ENCODE data around the gene TBCD.
"Not testable (repeated sequence)": the region's sequence is repeated elsewhere in the genome, so short reads cannot be mapped to it uniquely, and the experiment has no call there.

The TBCD gene

GRCh38 chr17:82767041-82767754, 15.3 kb downstream of the TBCD start:
- in situ Hi-C loops (cut with HindIII; ENCODE audit: low sequenced_read_pairs), result no loop called here
- DNase-seq (ENCODE audit: low read depth), result no peak
- no peak overlapping the region for H3K4me3 ChIP-seq (ENCODE audit: low read depth, low read length)
- peak; percentile 60 for TF ChIP-seq CTCF (IDR thresholded peaks at IDR 0.05; ENCODE audit: low read depth, low read length, missing control alignments)

GRCh38 chr17:82769041-82769440, 17.2 kb downstream of the TBCD start:
- no peak for TF ChIP-seq CTCF (IDR thresholded peaks at IDR 0.05; ENCODE audit: low read depth, low read length, missing control alignments)
- in situ Hi-C loops (cut with HindIII; ENCODE audit: low sequenced_read_pairs), result no loop called here
- DNase-seq (ENCODE audit: low read depth), result no peak

GRCh38 chr17:82772026-82772425, 20.2 kb downstream of the TBCD start:
- in situ Hi-C loops (cut with HindIII; ENCODE audit: low sequenced_read_pairs), result no loop called here
- H3K4me3 ChIP-seq (ENCODE audit: low read depth, low read length), result no peak overlapping the region
- TF ChIP-seq CTCF (IDR thresholded peaks at IDR 0.05; ENCODE audit: low read depth, low read length, missing control alignments), result no peak
- no peak for DNase-seq (ENCODE audit: low read depth)

More at GRCh38 chr17:82769041-82769440, 17.2 kb downstream of the TBCD start:
- no peak overlapping the region for H3K4me3 ChIP-seq (ENCODE audit: low read depth, low read length)

GRCh38 chr17:82774456-82774855, 22.6 kb downstream of the TBCD start:
- DNase-seq (ENCODE audit: low read depth); H3K4me3 ChIP-seq (ENCODE audit: low read depth, low read length); in situ Hi-C loops (cut with HindIII; ENCODE audit: low sequenced_read_pairs): not testable (repeated sequence)

GRCh38 chr17:82775001-82775823, 23.3 kb downstream of the TBCD start:
- in situ Hi-C loops (cut with HindIII; ENCODE audit: low sequenced_read_pairs), result no loop called here
- H3K4me3 ChIP-seq (ENCODE audit: low read depth, low read length), result no peak overlapping the region
- no peak for DNase-seq (ENCODE audit: low read depth)
- TF ChIP-seq CTCF (IDR thresholded peaks at IDR 0.05; ENCODE audit: low read depth, low read length, missing control alignments), result peak; percentile 83

- no peak overlapping the region for H3K4me3 ChIP-seq (ENCODE audit: low read depth, low read length)
- in situ Hi-C loops (cut with HindIII; ENCODE audit: low sequenced_read_pairs), result no loop called here
- no peak for DNase-seq (ENCODE audit: low read depth)
- TF ChIP-seq CTCF (IDR thresholded peaks at IDR 0.05; ENCODE audit: low read depth, low read length, missing control alignments), result no peak
Observed at GRCh38 chr17:82776454-82776853, 24.6 kb downstream of the TBCD start.

GRCh38 chr17:82777778-82778375, 26.0 kb downstream of the TBCD start:
- H3K4me3 ChIP-seq (ENCODE audit: low read depth, low read length); DNase-seq (ENCODE audit: low read depth); in situ Hi-C loops (cut with HindIII; ENCODE audit: low sequenced_read_pairs): not testable (repeated sequence)

Data from astrocyte of the cerebellum (primary cell).